Activated T-cell treated with anti-CD3 and anti-CD28 coated beads for 4 hours (primary cell): ENCODE measurements around the gene CRISPLD2.
"Not testable (repeated sequence)": the region's sequence is repeated elsewhere in the genome, so short reads cannot be mapped to it uniquely, and the experiment has no call there.

Experiments
- DNase-seq: peaks from one replicate; pipeline ENCODE4 v3.0.0-alpha.2; 2020

The CRISPLD2 gene

GRCh38 chr16:84822990-84823389, 3.2 kb downstream of the CRISPLD2 start:
- DNase-seq: no peak

GRCh38 chr16:84823484-84823883, 3.7 kb downstream of the CRISPLD2 start:
- no peak for DNase-seq

- DNase-seq: no peak
Observed at GRCh38 chr16:84823926-84824325, 4.1 kb downstream of the CRISPLD2 start.

GRCh38 chr16:84825896-84826557, 6.2 kb downstream of the CRISPLD2 start:
- DNase-seq: no peak

- no peak for DNase-seq
Observed at GRCh38 chr16:84826558-84826941, 6.8 kb downstream of the CRISPLD2 start.

GRCh38 chr16:84827131-84827574, 7.4 kb downstream of the CRISPLD2 start:
- DNase-seq: no peak

GRCh38 chr16:84827897-84828296, 8.1 kb downstream of the CRISPLD2 start:
- DNase-seq: no peak

GRCh38 chr16:84828322-84828721, 8.5 kb downstream of the CRISPLD2 start:
- no peak for DNase-seq

GRCh38 chr16:84829168-84829965, 9.6 kb downstream of the CRISPLD2 start:
- no peak for DNase-seq

GRCh38 chr16:84830765-84831384, 11.1 kb downstream of the CRISPLD2 start:
- DNase-seq: no peak

- DNase-seq: not testable (repeated sequence)
Observed at GRCh38 chr16:84831728-84832127, 11.9 kb downstream of the CRISPLD2 start.

- DNase-seq: no peak
Observed at GRCh38 chr16:84832488-84833143, 12.8 kb downstream of the CRISPLD2 start.

GRCh38 chr16:84833144-84833500, 13.3 kb downstream of the CRISPLD2 start:
- DNase-seq: no peak

- DNase-seq: no peak
Observed at GRCh38 chr16:84833542-84834402, 14.0 kb downstream of the CRISPLD2 start.

- no peak for DNase-seq
Observed at GRCh38 chr16:84834403-84834772, 14.6 kb downstream of the CRISPLD2 start.

- no peak for DNase-seq
Observed at GRCh38 chr16:84836234-84836647, 16.5 kb downstream of the CRISPLD2 start.

- no peak for DNase-seq
Observed at GRCh38 chr16:84836967-84837366, 17.2 kb downstream of the CRISPLD2 start.

GRCh38 chr16:84838383-84838948, 18.7 kb downstream of the CRISPLD2 start:
- DNase-seq: no peak

- no peak for DNase-seq
Observed at GRCh38 chr16:84839054-84839453, 19.3 kb downstream of the CRISPLD2 start.

GRCh38 chr16:84839956-84840355, 20.2 kb downstream of the CRISPLD2 start:
- no peak for DNase-seq

- no peak for DNase-seq
Observed at GRCh38 chr16:84840687-84841627, 21.2 kb downstream of the CRISPLD2 start.
